GM21390 (cell line): Measurements from ENCODE around the gene HOXD3.

Source experiments
- ATAC-seq: cut with Tn5 transposase; IDR thresholded peaks from one replicate; pipeline ENCODE4 v1.9.1; 2021; ENCODE audit not compliant: unreplicated experiment

The HOXD3 gene

DNA sequence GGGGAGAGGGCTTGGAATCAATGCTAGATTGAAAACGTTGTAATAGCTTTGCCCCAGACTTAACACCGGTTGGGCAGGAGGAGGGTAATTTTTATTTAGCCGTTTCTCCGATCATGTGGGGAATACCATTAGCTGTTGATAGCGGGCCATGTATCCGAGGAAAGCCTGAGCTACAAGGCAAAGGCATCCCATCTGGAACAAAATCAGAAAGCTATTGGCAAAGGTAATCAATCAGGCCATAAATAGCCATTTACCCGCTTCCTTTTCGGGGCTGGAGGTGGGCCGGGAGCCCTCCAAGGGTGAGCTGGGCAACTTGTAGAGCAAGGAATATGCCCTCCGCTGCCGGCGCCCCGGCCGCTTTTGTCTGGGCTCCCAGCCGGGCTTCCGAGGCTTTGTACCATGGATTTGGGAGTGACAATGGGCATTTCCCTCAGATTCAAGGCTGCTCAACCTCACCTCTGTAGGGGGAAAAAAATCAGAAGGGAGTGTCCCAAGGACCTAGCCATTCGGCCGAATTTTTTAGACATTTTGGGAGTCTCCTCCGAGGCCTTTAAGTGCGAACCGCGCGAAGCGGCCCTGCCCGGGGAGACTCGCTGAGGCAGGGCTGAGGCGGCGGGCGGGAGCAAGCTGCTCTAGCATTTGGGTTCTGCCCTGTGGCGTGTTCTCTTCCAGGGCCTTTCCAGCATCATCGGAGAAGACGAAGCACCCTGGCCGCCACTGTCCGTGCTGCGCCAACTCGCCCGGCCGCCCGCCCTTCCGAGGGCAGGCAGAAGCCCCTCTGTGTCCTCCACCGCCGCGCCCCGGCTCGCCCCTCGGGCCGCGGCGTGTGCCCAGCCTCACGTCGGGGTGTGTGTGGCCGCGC is 35.7 kb upstream of the HOXD3 start:
- no peak for ATAC-seq

DNA sequence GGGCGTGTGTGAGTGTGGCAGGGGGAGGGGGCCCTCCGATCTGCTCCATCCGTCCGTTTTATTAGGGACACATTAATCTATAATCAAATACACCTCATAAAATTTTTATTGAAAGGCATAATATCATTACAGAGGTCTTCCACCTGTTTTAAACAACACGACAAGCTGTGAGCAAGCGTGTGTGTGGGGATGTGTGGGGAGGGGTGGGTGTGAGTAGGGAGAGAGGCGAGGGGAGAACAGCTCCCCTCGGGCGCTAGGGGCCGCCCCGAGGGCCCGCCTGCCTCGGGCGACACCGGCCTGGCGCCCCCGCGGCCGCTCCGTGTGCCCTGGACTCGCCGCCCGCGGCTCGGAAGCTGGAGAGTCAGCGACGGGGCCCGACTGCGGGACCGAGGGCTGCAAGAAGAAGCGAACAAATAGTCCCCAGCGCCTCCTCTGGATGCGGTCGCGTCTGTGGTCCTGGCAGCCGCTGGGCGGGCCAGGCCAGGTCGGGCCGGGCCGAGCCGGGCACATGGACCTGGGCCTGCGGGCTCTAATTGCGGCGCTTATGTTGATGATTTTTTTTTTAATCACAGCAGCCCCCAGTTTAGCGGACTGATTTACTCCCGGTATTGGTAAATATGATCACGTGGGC is 34.9 kb upstream of the HOXD3 start:
- no peak for ATAC-seq

DNA sequence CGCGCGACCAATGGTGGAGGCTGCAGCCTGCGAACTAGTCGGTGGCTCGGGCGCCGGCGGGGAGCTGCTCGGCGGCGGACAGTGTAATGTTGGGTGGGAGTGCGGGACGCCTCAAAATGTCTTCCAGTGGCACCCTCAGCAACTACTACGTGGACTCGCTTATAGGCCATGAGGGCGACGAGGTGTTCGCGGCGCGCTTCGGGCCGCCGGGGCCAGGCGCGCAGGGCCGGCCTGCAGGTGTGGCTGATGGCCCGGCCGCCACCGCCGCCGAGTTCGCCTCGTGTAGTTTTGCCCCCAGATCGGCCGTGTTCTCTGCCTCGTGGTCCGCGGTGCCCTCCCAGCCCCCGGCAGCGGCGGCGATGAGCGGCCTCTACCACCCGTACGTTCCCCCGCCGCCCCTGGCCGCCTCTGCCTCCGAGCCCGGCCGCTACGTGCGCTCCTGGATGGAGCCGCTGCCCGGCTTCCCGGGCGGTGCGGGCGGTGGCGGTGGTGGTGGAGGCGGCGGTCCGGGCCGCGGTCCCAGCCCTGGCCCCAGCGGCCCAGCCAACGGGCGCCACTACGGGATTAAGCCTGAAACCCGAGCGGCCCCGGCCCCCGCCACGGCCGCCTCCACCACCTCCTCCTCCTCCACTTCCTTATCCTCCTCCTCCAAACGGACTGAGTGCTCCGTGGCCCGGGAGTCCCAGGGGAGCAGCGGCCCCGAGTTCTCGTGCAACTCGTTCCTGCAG is 34.3 kb upstream of the HOXD3 start, which contains the start of gene HOXD9:
HOXD9 (plus strand) TSS at position 37 of the 728 bp plus-strand sequence; CDS start at position 87, 50 bp downstream.
- no peak for ATAC-seq

DNA sequence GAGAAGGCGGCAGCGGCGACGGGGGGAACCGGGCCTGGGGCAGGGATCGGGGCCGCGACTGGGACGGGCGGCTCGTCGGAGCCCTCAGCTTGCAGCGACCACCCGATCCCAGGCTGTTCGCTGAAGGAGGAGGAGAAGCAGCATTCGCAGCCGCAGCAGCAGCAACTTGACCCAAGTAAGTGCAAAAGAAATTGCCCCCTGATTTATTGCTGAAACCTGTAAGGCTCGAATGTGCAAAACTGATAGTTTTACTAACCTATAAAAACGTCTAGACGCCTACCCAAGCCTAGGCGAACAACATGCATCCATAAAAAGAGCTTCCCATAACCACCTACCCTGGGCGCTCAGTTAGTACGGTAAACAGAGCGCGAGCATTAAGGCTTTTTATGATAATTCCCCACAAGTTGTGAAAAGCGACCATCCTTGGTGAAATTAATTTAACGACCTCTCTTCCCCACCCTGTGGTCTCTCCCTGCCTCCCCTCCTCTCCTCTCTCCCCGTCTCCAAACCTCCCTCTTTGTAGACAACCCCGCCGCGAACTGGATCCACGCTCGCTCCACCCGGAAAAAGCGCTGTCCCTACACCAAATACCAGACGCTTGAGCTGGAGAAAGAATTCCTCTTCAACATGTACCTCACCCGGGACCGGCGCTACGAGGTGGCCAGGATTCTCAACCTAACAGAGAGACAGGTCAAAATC is 33.5 kb upstream of the HOXD3 start:
- ATAC-seq = no peak

DNA sequence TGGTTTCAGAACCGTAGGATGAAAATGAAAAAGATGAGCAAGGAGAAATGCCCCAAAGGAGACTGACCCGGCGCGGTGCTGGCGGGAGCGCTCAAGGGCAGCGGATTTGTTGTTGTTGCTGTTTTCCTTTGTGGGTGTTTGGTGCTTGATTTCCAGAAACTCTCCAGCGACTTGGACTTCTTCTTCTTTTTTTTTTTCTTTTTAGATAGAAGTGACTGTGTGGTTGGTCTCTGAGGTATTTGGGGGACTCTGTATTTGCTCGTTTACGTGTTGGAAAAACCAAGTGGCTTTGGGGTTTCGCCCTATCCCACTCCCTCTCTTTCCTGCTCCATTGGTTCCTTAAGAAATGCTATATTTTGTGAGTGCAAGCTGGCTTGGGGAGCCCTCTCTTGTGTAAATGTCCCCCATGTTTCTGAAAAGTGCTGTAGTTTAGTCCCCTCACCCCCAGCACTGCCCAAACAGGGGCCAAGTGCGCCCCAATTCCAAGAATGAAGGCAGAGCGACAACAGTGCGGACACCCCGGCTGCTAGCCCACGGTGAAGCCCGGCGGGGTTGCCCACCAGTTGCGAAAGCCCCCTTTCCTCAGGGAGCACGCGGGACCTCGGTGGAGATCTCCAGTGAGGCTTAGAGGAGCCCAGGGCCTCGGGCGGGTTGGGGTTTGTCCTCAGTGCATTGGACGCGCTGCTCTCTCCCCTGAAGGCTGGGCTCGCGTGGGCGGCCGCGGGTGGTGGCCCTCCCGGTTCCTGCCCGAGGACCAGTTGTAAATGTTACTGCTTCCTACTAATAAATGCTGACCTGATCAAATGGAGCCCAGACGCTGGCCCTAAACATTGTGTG is 32.8 kb upstream of the HOXD3 start:
- no peak for ATAC-seq

DNA sequence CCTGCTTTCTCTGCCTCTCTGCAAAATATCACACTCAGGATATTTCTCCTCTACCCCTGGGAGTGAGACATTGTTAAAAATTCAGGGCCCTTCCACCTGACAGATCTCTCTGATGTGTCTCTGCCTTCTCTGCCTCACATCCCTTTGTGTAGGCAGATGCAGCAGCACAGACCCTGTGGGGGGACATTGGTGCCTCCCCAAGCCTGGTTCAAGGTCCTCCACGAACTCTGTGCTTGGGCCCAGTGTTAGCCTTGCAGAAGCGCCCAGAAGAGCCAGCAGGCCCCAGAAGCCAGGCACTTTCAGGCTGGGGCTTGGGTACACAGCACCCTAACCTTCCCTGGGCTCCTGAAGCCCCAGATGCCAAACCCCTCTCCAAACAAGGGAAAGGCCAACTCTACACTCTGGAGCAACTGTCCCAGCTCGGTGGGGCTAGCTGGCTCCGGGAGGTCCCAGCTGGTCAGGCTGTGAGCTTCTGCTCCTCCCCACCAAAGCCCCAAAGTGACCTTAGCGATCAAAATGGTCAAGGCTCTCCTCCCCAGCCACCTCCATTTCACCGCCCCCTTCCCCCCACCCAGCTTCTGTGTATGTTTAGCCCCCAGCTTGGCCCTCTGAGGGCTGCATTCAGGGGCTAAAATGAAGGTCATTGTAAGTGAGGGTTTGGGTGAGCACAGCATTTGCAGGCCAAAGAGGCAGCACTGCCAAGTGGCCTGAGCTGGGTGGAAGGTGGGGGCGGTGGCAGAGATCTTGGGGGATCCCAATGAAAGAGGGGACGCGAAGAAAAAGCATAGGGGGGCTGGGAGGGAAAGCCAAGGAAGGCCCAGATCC is 31.9 kb upstream of the HOXD3 start:
- ATAC-seq = no peak

DNA sequence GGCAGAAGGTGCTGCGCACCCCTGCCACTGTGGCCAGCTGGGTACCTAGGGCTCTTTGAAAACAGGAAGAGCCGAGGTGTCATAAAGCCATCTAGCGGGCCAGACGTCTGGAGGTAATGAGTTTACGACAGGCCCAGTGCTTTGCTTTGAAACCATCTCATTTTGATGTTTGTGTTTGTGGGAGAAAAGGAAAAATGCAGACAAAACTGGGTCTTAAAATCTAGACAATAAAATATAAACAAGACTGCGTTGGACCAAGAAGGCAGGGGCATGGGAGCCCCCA is 31.4 kb upstream of the HOXD3 start:
- no peak for ATAC-seq

DNA sequence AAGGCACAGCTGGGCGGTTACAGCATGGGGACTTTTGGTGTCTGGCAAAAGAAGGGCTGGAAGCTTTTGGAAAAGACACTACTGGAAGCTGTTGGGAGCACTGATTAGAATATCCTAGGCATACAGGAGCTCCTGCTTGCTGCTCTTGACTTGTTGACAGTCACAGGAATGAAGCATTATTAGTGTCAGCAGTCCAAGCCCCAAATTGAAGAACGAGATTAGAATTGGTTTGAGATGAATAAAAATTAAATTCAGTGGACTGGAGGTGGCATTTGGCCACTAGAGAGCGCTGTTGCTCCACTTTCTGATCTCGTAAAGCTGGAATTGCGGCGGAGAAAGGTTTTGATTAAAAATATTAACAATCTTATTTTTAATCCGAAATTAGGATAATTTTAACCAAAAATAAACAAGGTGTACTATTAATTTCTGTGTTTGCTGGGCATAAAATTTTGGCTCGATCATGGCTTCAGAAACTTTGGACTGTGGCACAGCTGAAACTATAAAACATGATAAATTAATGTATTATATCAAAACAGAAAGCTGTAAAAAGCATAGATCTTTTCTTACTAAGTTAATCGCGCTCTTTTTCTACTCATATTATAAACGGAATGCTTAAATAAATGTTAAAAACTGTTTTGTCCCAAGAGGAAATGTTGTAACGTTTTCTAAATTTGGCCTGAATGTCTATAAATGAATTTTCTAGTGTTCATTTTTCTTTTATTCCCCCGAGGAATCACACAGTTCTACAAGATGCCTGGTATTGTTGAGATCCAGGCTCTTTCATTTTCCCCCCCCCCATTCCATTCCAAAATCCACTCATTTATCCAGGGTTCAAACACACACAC is 30.0 kb upstream of the HOXD3 start:
- no peak for ATAC-seq

DNA sequence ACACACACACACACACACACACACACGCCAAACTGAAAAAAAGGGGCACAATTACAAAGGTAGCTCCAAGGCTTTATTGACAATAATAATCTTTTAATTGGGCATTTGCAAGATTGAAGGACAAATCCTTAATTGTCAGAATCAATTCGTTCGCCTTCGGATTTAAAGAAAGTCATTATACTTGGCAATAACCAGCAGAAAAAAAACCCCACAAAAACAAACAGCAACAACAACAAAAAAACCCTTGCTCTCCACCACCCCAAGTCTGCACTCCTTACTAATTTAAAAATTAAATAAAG is 29.4 kb upstream of the HOXD3 start:
- no peak for ATAC-seq

DNA sequence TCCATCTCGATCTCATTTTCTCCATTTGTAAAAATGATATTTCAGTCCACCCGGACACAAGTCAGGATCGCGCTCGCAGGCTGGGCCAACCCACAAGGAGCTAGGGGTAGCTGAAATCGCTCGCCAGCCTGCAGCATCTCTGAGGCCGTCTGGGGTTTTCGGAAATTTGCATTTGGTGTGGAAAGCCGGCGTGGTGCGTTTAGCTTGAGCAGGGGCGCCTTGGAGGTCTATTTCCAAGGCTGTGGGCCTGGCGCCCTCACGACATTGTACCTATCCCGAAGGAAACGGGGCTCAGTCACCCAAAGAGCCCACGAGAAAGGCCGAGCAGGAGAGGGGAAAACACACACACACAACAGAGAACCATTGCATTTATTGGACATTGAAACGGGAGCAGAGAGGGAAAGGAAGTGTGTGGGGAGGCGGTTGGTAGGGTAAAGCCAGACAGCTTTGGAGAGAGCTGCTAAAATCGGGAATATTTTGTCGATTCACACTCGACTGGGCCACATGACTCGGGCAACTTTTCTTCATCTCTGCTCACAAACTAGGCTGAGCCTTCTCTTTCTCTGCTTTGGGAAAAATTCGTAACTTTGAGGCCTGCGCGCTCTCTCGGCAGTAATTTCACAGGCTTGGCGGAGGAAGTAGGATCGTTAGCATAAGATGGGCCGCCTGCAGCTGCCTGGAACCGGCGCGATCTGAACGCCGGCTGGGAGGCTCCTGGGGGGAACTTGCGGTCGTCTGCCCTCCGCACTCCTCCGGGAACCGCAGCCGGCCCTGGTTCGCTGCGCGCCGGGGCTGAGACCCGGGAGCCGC is 28.7 kb upstream of the HOXD3 start:
- ATAC-seq = no peak

DNA sequence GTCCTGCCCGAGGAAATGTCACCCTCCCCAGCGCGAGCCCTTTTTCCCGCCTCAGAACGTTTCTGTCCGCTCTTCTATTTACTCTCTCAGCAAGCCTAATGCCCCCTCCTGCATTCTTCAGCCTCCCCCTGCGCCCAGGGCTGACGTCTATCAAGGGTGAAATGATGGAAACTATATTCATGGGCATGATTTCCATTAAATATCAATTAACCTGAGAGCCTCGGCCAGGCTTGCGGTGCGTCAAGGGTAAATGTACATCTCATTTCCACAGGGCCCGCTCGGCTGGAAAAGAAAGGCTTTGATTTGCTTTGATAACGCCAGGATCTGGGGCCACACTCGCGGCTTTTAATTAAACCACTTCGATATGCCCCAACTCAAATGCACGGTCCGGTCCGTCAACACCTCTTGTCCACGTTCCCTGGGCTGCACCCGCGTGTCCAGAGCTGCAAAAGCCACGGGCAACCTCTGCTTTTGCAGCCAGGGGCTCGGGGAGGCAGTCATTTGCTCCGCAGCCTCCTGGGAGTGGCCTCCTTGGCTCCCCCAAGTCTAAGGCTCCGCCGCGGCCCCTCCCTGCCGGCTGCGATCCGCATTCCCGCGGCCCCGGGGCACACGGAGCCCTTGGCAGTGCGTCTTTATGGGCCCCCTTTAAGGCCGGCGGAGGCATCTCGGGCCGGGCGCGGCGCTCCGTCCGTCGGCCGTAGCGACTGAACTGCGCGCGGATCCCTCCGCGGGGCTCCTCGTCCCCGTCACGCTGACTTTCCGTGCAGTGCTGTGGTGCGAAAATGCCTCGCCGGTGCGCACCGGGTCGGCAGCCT is 27.9 kb upstream of the HOXD3 start, which contains the start of gene HOXD8:
HOXD8 (plus strand) TSS at position 724 of the 815 bp plus-strand sequence. CDS start 662 bp downstream, outside the sequence.
- no peak for ATAC-seq

DNA sequence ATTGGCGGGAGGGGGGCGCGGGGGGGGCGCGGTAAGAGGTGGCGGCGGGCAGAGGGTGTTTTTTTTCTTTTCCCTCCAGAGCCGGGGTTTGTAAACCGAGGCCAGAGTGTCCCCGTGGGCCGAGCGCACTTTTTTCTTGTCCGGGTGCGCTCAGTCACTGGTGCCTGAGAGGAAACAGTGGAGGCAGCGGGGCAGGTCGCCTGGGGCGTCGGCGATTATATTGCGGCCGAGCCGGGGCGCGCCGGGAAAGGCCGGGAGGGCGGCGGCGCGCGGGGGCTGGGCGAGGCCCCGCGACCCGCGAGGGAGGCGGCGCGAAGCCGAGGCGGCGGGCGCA is 27.3 kb upstream of the HOXD3 start:
- ATAC-seq = no peak

DNA sequence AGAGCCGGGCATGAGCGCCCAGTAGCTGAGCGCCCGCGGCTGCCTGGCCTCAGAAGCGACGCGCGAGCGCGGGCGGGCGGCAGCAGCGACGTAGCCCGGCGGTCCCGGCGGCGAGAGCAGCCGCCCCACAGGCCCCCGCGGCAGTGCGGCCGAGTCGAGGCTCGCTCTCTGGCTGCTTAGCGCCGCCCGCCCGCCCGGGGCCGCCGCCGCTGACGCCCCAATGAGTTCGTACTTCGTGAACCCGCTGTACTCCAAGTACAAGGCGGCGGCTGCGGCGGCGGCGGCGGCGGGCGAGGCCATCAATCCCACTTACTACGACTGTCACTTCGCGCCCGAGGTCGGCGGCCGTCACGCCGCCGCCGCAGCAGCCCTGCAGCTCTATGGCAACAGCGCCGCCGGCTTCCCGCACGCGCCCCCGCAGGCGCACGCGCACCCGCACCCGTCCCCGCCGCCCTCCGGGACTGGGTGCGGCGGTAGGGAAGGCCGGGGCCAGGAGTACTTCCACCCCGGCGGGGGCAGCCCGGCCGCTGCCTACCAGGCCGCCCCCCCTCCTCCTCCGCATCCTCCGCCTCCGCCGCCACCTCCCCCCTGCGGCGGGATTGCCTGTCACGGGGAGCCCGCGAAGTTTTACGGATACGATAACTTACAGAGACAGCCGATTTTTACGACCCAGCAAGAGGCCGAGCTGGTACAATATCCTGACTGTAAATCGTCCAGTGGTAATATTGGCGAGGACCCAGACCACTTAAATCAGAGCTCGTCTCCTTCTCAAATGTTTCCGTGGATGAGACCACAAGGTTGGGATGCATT is 26.8 kb upstream of the HOXD3 start:
- no peak for ATAC-seq

DNA sequence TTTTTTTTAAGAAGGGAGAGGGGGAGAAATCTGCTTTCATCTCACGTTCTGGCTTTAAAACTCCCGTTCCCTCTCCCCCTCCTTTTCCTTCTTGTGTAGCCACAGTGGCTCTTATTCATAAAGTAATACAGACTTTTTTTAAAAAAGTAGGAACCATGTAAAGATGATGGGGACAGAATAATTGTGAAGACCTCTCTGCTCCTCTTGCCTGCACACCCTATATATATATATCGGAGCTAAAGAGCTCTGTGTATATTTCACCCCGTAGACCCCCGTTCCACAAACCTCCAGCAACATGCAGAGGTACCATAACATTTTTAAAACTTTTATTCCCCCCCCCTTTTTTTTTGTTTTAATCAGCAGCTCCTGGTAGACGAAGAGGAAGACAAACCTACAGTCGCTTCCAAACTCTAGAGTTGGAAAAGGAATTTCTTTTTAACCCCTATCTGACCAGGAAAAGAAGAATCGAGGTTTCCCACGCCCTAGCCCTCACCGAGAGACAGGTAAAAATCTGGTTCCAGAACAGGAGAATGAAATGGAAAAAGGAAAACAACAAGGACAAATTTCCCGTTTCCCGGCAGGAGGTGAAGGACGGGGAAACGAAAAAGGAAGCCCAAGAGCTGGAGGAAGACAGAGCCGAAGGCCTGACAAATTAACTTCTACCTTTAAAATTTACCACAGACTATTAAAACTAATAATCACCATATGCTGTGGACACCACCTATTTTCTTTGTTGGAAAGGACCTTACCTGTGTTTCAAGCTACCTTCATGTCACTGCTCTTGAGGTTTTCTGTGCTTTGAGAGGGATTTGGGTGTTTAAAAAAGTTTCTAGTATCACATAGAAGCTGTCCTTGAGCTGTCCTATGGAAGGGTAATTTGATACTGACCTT is 25.9 kb upstream of the HOXD3 start:
- no peak for ATAC-seq

DNA sequence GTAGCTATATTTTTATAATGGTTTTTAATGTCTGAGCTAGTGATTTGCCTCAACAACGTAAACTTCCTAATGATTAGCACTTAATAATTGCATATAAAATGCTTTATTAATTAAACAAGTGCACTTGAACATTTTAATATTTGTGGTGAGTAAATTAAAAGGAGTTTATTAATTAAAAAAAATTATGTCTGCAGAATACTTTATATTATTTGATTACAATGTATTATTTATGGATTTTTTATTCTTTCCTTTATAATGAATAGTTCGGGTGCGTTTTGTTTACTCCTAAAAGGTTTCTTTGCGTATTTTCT is 25.3 kb upstream of the HOXD3 start:
- no peak for ATAC-seq
